ENCODE data around the gene TSPAN6.

Gene TSPAN6

GRCh38 chrX:100647739-100648138 lies 11.1 kb upstream of the TSPAN6 start:
- DNase-seq (ENCODE audit: low read depth in 2 of 2): no peak

- no peak for DNase-seq (ENCODE audit: low read depth in 2 of 2)
These were observed 10.5 kb upstream of the TSPAN6 start for GRCh38 chrX:100647095-100647494.

- DNase-seq (ENCODE audit: low read depth in 2 of 2): no peak
These were observed 8.5 kb upstream of the TSPAN6 start for GRCh38 chrX:100645106-100645505.

- DNase-seq (ENCODE audit: low read depth in 2 of 2): no peak
These were observed 7.6 kb upstream of the TSPAN6 start, which contains the start of gene SRPX2 for GRCh38 chrX:100643956-100644860. SRPX2 (plus strand) TSS chrX:100644199; CDS start chrX:100646323, 2,124 bp downstream.

GRCh38 chrX:100643212-100643611 lies 6.6 kb upstream of the TSPAN6 start:
- no peak for DNase-seq (ENCODE audit: low read depth in 2 of 2)

- no peak for DNase-seq (ENCODE audit: low read depth in 2 of 2)
These were observed 5.7 kb upstream of the TSPAN6 start for GRCh38 chrX:100642290-100642689.

- no peak for DNase-seq (ENCODE audit: low read depth in 2 of 2)
These were observed 651 bp downstream of the TSPAN6 start for GRCh38 chrX:100635989-100636320.

- no peak for DNase-seq (ENCODE audit: low read depth in 2 of 2)
These were observed 1.6 kb downstream of the TSPAN6 start for GRCh38 chrX:100635040-100635439.

GRCh38 chrX:100625985-100626491 lies 10.6 kb downstream of the TSPAN6 start:
- DNase-seq (ENCODE audit: low read depth in 2 of 2): no peak

- no peak for DNase-seq (ENCODE audit: low read depth in 2 of 2)
These were observed 13.6 kb downstream of the TSPAN6 start for GRCh38 chrX:100623001-100623400.

- no peak for DNase-seq (ENCODE audit: low read depth in 2 of 2)
These were observed 21.6 kb downstream of the TSPAN6 start for GRCh38 chrX:100615005-100615404.

GRCh38 chrX:100611951-100612350 lies 24.7 kb downstream of the TSPAN6 start:
- no peak for DNase-seq (ENCODE audit: low read depth in 2 of 2)

- no peak for DNase-seq (ENCODE audit: low read depth in 2 of 2)
These were observed 27.0 kb downstream of the TSPAN6 start for GRCh38 chrX:100609591-100609990.

GRCh38 chrX:100606753-100607152 lies 29.9 kb downstream of the TSPAN6 start:
- DNase-seq (ENCODE audit: low read depth in 2 of 2): no peak

- DNase-seq (ENCODE audit: low read depth in 2 of 2): no peak
These were observed 35.8 kb downstream of the TSPAN6 start for GRCh38 chrX:100600758-100601157.

GRCh38 chrX:100600340-100600739 lies 36.3 kb downstream of the TSPAN6 start:
- DNase-seq (ENCODE audit: low read depth in 2 of 2): no peak

GRCh38 chrX:100599456-100599855 lies 37.1 kb downstream of the TSPAN6 start:
- DNase-seq (ENCODE audit: low read depth in 2 of 2): no peak

- DNase-seq (ENCODE audit: low read depth in 2 of 2): no peak
These were observed 40.0 kb downstream of the TSPAN6 start for GRCh38 chrX:100596601-100597000.

GRCh38 chrX:100593581-100593980 lies 43.0 kb downstream of the TSPAN6 start:
- no peak for DNase-seq (ENCODE audit: low read depth in 2 of 2)

- no peak for DNase-seq (ENCODE audit: low read depth in 2 of 2)
These were observed 43.5 kb downstream of the TSPAN6 start for GRCh38 chrX:100593126-100593525.

- DNase-seq (ENCODE audit: low read depth in 2 of 2): no peak
These were observed 45.2 kb downstream of the TSPAN6 start for GRCh38 chrX:100591256-100592051.

- DNase-seq (ENCODE audit: low read depth in 2 of 2): no peak
These were observed 48.7 kb downstream of the TSPAN6 start for GRCh38 chrX:100587861-100588260.

GRCh38 chrX:100586747-100587146 lies 49.9 kb downstream of the TSPAN6 start:
- DNase-seq (ENCODE audit: low read depth in 2 of 2): no peak
